HUES64 (cell line): ENCODE data around the gene STK10.

Experiments used
- H3K27ac ChIP-seq: 2 replicates; pipeline ENCODE4 v1.7.0; 2013; ENCODE audit warnings: low read depth, low read length, inconsistent platforms
- H3K27me3 ChIP-seq: 2 replicates; pipeline ENCODE4 v1.6.1; 2013; ENCODE audit warnings: mild to moderate bottlenecking, low read length; ENCODE audit not compliant: insufficient read depth
- H3K36me3 ChIP-seq: 2 replicates; pipeline ENCODE4 v1.6.1; 2013; ENCODE audit warnings: mild to moderate bottlenecking, low read length; ENCODE audit not compliant: insufficient read depth
- H3K4me1 ChIP-seq: 2 replicates; pipeline ENCODE4 v1.6.1; 2013; ENCODE audit warnings: mild to moderate bottlenecking, low read length, moderate library complexity; ENCODE audit not compliant: insufficient read depth
- H3K4me3 ChIP-seq: 2 replicates; pipeline ENCODE4 v1.5.1; 2013; ENCODE audit warnings: mild to moderate bottlenecking, low read length, moderate library complexity
- H3K9ac ChIP-seq: 2 replicates; pipeline ENCODE4 v1.6.1; 2013; ENCODE audit warnings: mild to moderate bottlenecking, low read depth, low read length
- H3K9me3 ChIP-seq: 2 replicates; pipeline ENCODE4 v1.6.1; 2013; ENCODE audit warnings: low read depth, low read length; ENCODE audit not compliant: insufficient read depth
- WGBS: fragments of 150-250, 120-280 bp; methylation state at CpG from one replicate; pipeline ENCODE4 v1.1.7; 2013; ENCODE audit warnings: missing lambda C conversion rate; 5-methylcytosine and 5-hydroxymethylcytosine counted together

The STK10 gene

DNA sequence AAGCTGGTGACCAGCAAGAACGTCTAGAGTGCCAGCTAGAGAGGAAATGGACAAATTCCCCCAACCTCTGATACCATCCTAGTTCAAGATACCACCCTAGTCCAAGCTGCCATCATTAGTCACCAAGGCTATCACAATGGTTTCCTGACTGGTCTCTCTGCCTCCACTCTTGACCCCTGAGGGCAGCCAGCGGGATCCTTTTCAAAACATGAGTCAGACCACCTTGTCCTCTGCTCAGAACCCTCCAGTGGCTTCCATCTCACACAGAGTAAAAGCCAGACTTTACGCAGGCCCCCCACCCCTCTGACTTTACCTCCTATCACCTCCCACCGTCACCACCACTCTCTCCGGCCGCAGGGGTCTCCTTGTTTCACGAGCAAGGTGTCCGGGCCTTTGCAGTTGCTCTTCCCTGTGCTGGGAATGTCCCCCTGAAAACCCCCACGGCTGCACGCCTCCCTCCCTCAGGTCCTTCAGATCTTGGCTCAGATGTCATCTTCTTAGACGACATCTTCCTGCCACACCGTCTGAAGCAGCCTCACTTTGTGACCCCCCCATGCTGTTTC is 139.4 kb downstream of the STK10 start:
- Histone ChIP-seq H3K36me3 (0 out of 2 replicates have a peak, but pooled peaks cover 10% of the 10 kb centered on the region), H3K4me1 (peaks cover 11% of the 10 kb centered on the region), H3K27ac (no peak overlapping the region), H3K27me3 (no peaks in the 10 kb centered on the region), H3K9me3 (no peaks in the 10 kb centered on the region), H3K9ac (no peak overlapping the region), H3K4me3 (no peak overlapping the region)
- WGBS = 90% methylated on average over 12 of the region's 12 CpGs

GRCh38 chr5:172048170-172048422 is 139.9 kb downstream of the STK10 start:
- no peak overlapping the region for H3K4me3 ChIP-seq
- H3K27me3 ChIP-seq = no peaks in the 10 kb centered on the region
- WGBS = 78% methylated on average over 1 of the region's 1 CpG
- H3K4me1 ChIP-seq = peaks cover 11% of the 10 kb centered on the region
- no peak overlapping the region for H3K9ac ChIP-seq
- H3K27ac ChIP-seq = no peak overlapping the region
- H3K9me3 ChIP-seq = no peaks in the 10 kb centered on the region
- H3K36me3 ChIP-seq = 0 out of 2 replicates have a peak, but pooled peaks cover 9% of the 10 kb centered on the region

DNA sequence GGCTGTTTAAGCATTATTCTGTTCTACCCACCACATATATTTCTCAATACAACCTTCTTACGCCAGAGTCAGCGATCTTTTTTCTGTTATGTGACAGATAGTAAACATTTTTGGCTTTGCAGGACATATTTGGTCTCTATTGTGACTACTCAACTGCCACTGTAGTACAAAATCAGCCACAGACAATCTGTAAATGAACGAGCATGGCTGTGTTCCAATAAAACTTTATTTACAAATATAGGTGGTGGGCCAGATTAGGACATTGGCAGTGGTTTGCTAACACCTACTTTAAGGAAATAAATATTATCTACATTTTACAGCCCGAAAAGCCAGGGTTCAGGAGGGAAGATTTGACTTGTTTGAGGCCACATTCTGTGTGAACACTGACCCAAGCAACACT is 141.4 kb downstream of the STK10 start:
- Histone ChIP-seq H3K27ac (no peak overlapping the region), H3K27me3 (no peaks in the 10 kb centered on the region), H3K4me1 (peaks cover 11% of the 10 kb centered on the region), H3K36me3 (no peaks in the 10 kb centered on the region), H3K9me3 (no peaks in the 10 kb centered on the region), H3K9ac (no peak overlapping the region), H3K4me3 (no peak overlapping the region)
- WGBS = 98% methylated on average over 4 of the region's 4 CpGs

DNA sequence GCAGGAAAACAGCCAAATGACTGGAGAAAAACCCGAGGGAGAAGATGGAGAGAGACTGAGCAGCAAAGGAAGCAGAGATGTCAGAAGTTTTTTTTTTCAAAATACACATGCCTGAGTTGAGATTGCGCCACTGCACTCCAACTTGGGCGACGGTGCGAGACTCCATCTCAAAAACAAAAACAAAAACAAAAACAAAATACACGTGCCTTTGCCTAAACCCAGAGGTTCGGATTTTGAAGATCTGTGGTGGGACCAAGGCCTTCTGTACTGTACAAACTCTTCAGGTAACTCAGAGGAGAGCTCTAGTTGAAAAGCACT is 142.8 kb downstream of the STK10 start:
- Histone ChIP-seq H3K4me1 (peaks cover 11% of the 10 kb centered on the region), H3K27ac (no peak overlapping the region), H3K4me3 (no peak overlapping the region), H3K36me3 (no peaks in the 10 kb centered on the region), H3K27me3 (no peaks in the 10 kb centered on the region), H3K9me3 (no peaks in the 10 kb centered on the region), H3K9ac (no peak overlapping the region)
- 88% methylated on average over 7 of the region's 7 CpGs for WGBS

GRCh38 chr5:172044631-172045314 is 143.3 kb downstream of the STK10 start:
- no peak overlapping the region for H3K4me3 ChIP-seq
- H3K36me3 ChIP-seq = no peaks in the 10 kb centered on the region
- H3K27ac ChIP-seq = no peak overlapping the region
- H3K27me3 ChIP-seq = no peaks in the 10 kb centered on the region
- H3K9me3 ChIP-seq = no peaks in the 10 kb centered on the region
- H3K9ac ChIP-seq = no peak overlapping the region
- 83% methylated on average over 14 of the region's 14 CpGs for WGBS
- H3K4me1 ChIP-seq = peaks cover 11% of the 10 kb centered on the region

DNA sequence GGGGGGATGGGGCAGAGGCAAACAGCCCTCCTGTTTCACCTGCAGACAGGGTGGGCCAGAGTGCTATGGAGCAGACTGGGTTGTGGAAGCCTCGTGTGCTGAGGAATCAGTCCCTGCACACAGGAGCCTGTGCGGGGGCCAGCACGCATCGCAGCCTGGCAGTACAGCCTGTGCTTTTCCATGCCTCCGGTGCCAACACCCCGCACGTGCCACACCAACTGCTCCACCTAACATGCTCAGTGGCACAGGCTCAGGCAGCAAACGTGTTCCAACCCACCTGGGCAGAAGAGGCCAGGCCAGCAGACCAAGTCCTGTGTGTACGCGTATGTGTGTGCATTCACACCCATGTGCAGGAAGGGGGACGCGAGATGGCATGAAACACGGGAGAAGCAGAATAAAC is 144.2 kb downstream of the STK10 start:
- peaks cover 6% of the 10 kb centered on the region for H3K4me1 ChIP-seq
- H3K27ac ChIP-seq = no peak overlapping the region
- no peaks in the 10 kb centered on the region for H3K36me3 ChIP-seq
- H3K9me3 ChIP-seq = no peaks in the 10 kb centered on the region
- H3K9ac ChIP-seq = no peak overlapping the region
- no peak overlapping the region for H3K4me3 ChIP-seq
- no peaks in the 10 kb centered on the region for H3K27me3 ChIP-seq
- 94% methylated on average over 13 of the region's 13 CpGs for WGBS

GRCh38 chr5:172042183-172042582 is 145.8 kb downstream of the STK10 start:
- Histone ChIP-seq H3K9ac (no peak overlapping the region), H3K4me3 (no peak overlapping the region)
- WGBS = 96% methylated on average over 13 of the region's 13 CpGs

GRCh38 chr5:172038167-172038566 is 149.9 kb downstream of the STK10 start:
- no peaks in the 10 kb centered on the region for H3K4me1 ChIP-seq
- H3K27ac ChIP-seq = no peak overlapping the region
- H3K9ac ChIP-seq = no peak overlapping the region
- 89% methylated on average over 3 of the region's 3 CpGs for WGBS
- H3K9me3 ChIP-seq = no peaks in the 10 kb centered on the region
- no peaks in the 10 kb centered on the region for H3K36me3 ChIP-seq
- no peak overlapping the region for H3K4me3 ChIP-seq
- no peaks in the 10 kb centered on the region for H3K27me3 ChIP-seq

More at GRCh38 chr5:172042183-172042582, 145.8 kb downstream of the STK10 start:
- no peak overlapping the region for H3K27ac ChIP-seq
- no peaks in the 10 kb centered on the region for H3K4me1 ChIP-seq
- H3K36me3 ChIP-seq = no peaks in the 10 kb centered on the region
- no peaks in the 10 kb centered on the region for H3K9me3 ChIP-seq
- H3K27me3 ChIP-seq = no peaks in the 10 kb centered on the region

DNA sequence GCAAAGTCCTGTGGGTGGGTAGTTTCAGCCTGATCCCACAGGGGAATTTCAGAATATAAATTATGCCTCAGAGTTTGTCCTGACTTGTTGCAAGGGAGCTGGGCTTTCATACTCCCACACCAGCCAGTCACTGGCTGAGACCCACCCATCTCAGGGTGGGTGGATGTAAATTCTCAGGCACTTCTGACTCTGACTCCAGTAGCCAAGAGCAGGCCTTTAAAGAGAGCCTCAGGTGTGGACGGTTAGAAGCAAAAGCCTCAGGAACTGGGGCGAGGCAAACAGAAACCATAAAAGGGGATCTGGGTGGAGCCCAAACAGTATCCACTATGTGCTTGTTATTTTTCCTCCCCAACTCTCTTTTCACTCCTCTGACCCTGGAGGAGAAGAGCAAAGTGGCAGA is 153.0 kb downstream of the STK10 start:
- H3K4me3 ChIP-seq = no peak overlapping the region

GRCh38 chr5:172031894-172032461 is 156.0 kb downstream of the STK10 start:
- Histone ChIP-seq H3K36me3 (no peaks in the 10 kb centered on the region), H3K9me3 (peaks cover 11% of the 10 kb centered on the region; the same call in 1 of the 2 replicates), H3K4me3 (no peak overlapping the region), H3K9ac (no peak overlapping the region), H3K4me1 (no peaks in the 10 kb centered on the region), H3K27ac (no peak overlapping the region), H3K27me3 (no peaks in the 10 kb centered on the region)
- WGBS = 98% methylated on average over 4 of the region's 4 CpGs

More for the DNA sequence above, 153.0 kb downstream of the STK10 start:
- no peaks in the 10 kb centered on the region for H3K36me3 ChIP-seq
- no peak overlapping the region for H3K27ac ChIP-seq
- no peaks in the 10 kb centered on the region for H3K4me1 ChIP-seq
- no peaks in the 10 kb centered on the region for H3K27me3 ChIP-seq
- peaks cover 11% of the 10 kb centered on the region; the same call in 1 of the 2 replicates for H3K9me3 ChIP-seq
- 81% methylated on average over 2 of the region's 2 CpGs for WGBS
- H3K9ac ChIP-seq = no peak overlapping the region

- H3K9ac ChIP-seq = no peak overlapping the region
- H3K36me3 ChIP-seq = no peaks in the 10 kb centered on the region
- no peaks in the 10 kb centered on the region for H3K27me3 ChIP-seq
- H3K4me1 ChIP-seq = no peaks in the 10 kb centered on the region
- no peak overlapping the region for H3K27ac ChIP-seq
- H3K4me3 ChIP-seq = no peak overlapping the region
- peaks cover 11% of the 10 kb centered on the region; the same call in 1 of the 2 replicates for H3K9me3 ChIP-seq
These were observed 158.1 kb downstream of the STK10 start for GRCh38 chr5:172029876-172030275.
